HL-60 (cell line): ENCODE data around the gene OR8B12.

Experiments used
- DNase-seq, 2 experiments: peaks; one replicate each; pipeline ENCODE4 v3.0.0-alpha.2; 2010 to 2020; ENCODE audit warnings: low read depth in 1 of 2, low spot score in 1 of 2
- H3K27ac ChIP-seq: fragments of 250-450 bp; sonication (Bioruptor Pico); replicated peaks from 2 replicates; pipeline ENCODE4 v1.5.1; 2020; ENCODE audit warnings: mild to moderate bottlenecking, moderate library complexity
- H3K27me3 ChIP-seq: fragments of 250-450 bp; sonication (Bioruptor Pico); 2 replicates; pipeline ENCODE4 v1.5.1; 2021; ENCODE audit warnings: mild to moderate bottlenecking, moderate library complexity; ENCODE audit not compliant: insufficient read depth, poor library complexity, severe bottlenecking
- H3K4me3 ChIP-seq: replicated peaks from 2 replicates; pipeline ENCODE4 v1.5.1; 2011; ENCODE audit warnings: mild to moderate bottlenecking, control low read depth, low read length; ENCODE audit not compliant: insufficient read depth
- GABPA ChIP-seq: IDR thresholded peaks from 2 replicates; pipeline ENCODE4 v1.6.1; 2012; ENCODE audit warnings: low read depth
- POLR2AphosphoS5 ChIP-seq: IDR thresholded peaks from 2 replicates; pipeline ENCODE4 v1.6.1; 2012; ENCODE audit warnings: low read depth
- REST ChIP-seq: IDR thresholded peaks from 2 replicates; pipeline ENCODE4 v1.6.1; 2012; ENCODE audit warnings: low read depth; ENCODE audit not compliant: insufficient replicate concordance
- SPI1 ChIP-seq: IDR thresholded peaks from 2 replicates; pipeline ENCODE4 v1.6.1; 2012; ENCODE audit warnings: low read depth, mild to moderate bottlenecking, borderline replicate concordance
- TF ChIP-seq, protein P1 (sequence below): IDR thresholded peaks from one replicate; pipeline ENCODE4 v1.5.1; 2011; ENCODE audit warnings: low read length, control low read depth, inconsistent platforms; ENCODE audit not compliant: insufficient read depth

Gene OR8B12

DNA sequence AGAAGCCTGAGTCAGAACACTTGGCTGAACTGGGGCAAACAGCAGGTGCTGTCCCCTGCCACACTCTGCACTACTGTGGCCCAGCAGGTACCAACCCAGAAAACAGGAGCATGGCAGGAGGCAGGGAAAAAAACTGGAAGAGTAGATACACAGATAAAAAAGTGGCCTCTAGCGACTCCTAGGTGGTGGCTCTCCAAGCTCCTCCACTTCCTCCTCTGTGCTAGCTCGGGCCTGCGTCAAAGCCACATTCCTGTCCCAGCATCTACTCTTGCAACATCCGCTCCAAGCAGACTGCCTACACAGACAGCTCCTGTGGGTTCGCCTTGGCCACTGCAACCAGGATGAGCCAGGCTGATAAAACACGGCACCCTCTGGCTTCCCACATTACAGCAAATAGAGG, 6.9 kb downstream of the OR8B12 start:
- TF ChIP-seq, protein P1, sequence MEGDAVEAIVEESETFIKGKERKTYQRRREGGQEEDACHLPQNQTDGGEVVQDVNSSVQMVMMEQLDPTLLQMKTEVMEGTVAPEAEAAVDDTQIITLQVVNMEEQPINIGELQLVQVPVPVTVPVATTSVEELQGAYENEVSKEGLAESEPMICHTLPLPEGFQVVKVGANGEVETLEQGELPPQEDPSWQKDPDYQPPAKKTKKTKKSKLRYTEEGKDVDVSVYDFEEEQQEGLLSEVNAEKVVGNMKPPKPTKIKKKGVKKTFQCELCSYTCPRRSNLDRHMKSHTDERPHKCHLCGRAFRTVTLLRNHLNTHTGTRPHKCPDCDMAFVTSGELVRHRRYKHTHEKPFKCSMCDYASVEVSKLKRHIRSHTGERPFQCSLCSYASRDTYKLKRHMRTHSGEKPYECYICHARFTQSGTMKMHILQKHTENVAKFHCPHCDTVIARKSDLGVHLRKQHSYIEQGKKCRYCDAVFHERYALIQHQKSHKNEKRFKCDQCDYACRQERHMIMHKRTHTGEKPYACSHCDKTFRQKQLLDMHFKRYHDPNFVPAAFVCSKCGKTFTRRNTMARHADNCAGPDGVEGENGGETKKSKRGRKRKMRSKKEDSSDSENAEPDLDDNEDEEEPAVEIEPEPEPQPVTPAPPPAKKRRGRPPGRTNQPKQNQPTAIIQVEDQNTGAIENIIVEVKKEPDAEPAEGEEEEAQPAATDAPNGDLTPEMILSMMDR: peak; percentile 8
- TF ChIP-seq GABPA (no peak), REST (no peak), POLR2AphosphoS5 (no peak), SPI1 (peak; percentile 89)
- no peak overlapping the region for H3K4me3 ChIP-seq
- peak; percentile 57 to 82 for DNase-seq
- H3K27ac ChIP-seq: no peak overlapping the region
- no peaks in the 10 kb centered on the region for H3K27me3 ChIP-seq

GRCh38 chr11:124535552-124536232, 7.8 kb downstream of the OR8B12 start:
- TF ChIP-seq SPI1 (no peak), GABPA (no peak), POLR2AphosphoS5 (no peak), REST (no peak)
- TF ChIP-seq, protein P1: no peak
- no peak overlapping the region for H3K27ac ChIP-seq
- no peaks in the 10 kb centered on the region for H3K27me3 ChIP-seq
- peak; percentile 32 to 45 for DNase-seq
- no peak overlapping the region for H3K4me3 ChIP-seq

- DNase-seq: no peak
- H3K27me3 ChIP-seq: peaks cover 4% of the 10 kb centered on the region
- no peak overlapping the region for H3K4me3 ChIP-seq
- TF ChIP-seq SPI1 (no peak), REST (no peak), POLR2AphosphoS5 (no peak), GABPA (no peak)
- TF ChIP-seq, protein P1: no peak
- no peak overlapping the region for H3K27ac ChIP-seq
Measured at GRCh38 chr11:124534051-124534450, 9.4 kb downstream of the OR8B12 start.
